Measurements from ENCODE around the gene STK32B.
"Not testable (repeated sequence)": the region's sequence is repeated elsewhere in the genome, so short reads cannot be mapped to it uniquely, and the experiment has no call there.

The STK32B gene

GRCh38 chr4:5266991-5267390 is 215.7 kb downstream of the STK32B start:
- no peak for DNase-seq (ENCODE audit: low read depth)

- DNase-seq (ENCODE audit: low read depth) = no peak
These were observed 216.1 kb downstream of the STK32B start for GRCh38 chr4:5267408-5267807.

GRCh38 chr4:5276475-5277075 is 225.3 kb downstream of the STK32B start:
- no peak for DNase-seq (ENCODE audit: low read depth)

GRCh38 chr4:5277079-5277478 is 225.8 kb downstream of the STK32B start:
- DNase-seq (ENCODE audit: low read depth) = no peak

- DNase-seq (ENCODE audit: low read depth) = no peak
These were observed 226.9 kb downstream of the STK32B start for GRCh38 chr4:5278213-5278612.

GRCh38 chr4:5280069-5280468 is 228.8 kb downstream of the STK32B start:
- not testable (repeated sequence) for DNase-seq (ENCODE audit: low read depth)

- no peak for DNase-seq (ENCODE audit: low read depth)
These were observed 229.5 kb downstream of the STK32B start for GRCh38 chr4:5280828-5281227.

GRCh38 chr4:5283837-5284236 is 232.6 kb downstream of the STK32B start:
- DNase-seq (ENCODE audit: low read depth) = no peak

- DNase-seq (ENCODE audit: low read depth) = no peak
These were observed 233.2 kb downstream of the STK32B start for GRCh38 chr4:5284517-5284916.

- no peak for DNase-seq (ENCODE audit: low read depth)
These were observed 240.8 kb downstream of the STK32B start for GRCh38 chr4:5292101-5292500.

GRCh38 chr4:5298000-5298787 is 246.9 kb downstream of the STK32B start:
- not testable (repeated sequence) for DNase-seq (ENCODE audit: low read depth)

- DNase-seq (ENCODE audit: low read depth) = no peak
These were observed 249.0 kb downstream of the STK32B start for GRCh38 chr4:5300283-5300682.

GRCh38 chr4:5307928-5308327 is 256.6 kb downstream of the STK32B start:
- no peak for DNase-seq (ENCODE audit: low read depth)

- DNase-seq (ENCODE audit: low read depth) = no peak
These were observed 271.0 kb downstream of the STK32B start for GRCh38 chr4:5322321-5322720.

GRCh38 chr4:5330339-5330989 is 279.2 kb downstream of the STK32B start:
- DNase-seq (ENCODE audit: low read depth) = no peak

- DNase-seq (ENCODE audit: low read depth) = no peak
These were observed 286.5 kb downstream of the STK32B start for GRCh38 chr4:5337731-5338130.

GRCh38 chr4:5338531-5338930 is 287.3 kb downstream of the STK32B start:
- DNase-seq (ENCODE audit: low read depth) = no peak

- no peak for DNase-seq (ENCODE audit: low read depth)
These were observed 289.7 kb downstream of the STK32B start for GRCh38 chr4:5340991-5341451.

GRCh38 chr4:5341526-5341925 is 290.2 kb downstream of the STK32B start:
- DNase-seq (ENCODE audit: low read depth) = no peak

- DNase-seq (ENCODE audit: low read depth) = no peak
These were observed 304.6 kb downstream of the STK32B start for GRCh38 chr4:5355846-5356245.

GRCh38 chr4:5357870-5358269 is 306.6 kb downstream of the STK32B start:
- DNase-seq (ENCODE audit: low read depth) = no peak

- peak; percentile 19 for DNase-seq (ENCODE audit: low read depth)
These were observed 310.7 kb downstream of the STK32B start for GRCh38 chr4:5361968-5362367.

- no peak for DNase-seq (ENCODE audit: low read depth)
These were observed 313.1 kb downstream of the STK32B start for GRCh38 chr4:5364406-5364805.

All from iris pigment epithelial cell (primary cell).